ENCODE results near the gene SDHB. TPM values are rescaled to one million over a fixed set of nuclear protein-coding genes. Genes with fewer than 3 reads are reported as not detected.

SDHB gene
- total RNA-seq, 6 experiments from 2014 or later, result 139 to 244 (median 178) TPM

GRCh38 chr1:17028662-17029188 is 25.1 kb downstream of the SDHB start:
- ATAC-seq (no peak), DNase-seq (peak in 1 of 3 donors; percentile 8)
- Histone ChIP-seq H3K27ac (no peak overlapping the region), H3K4me3 (no peak overlapping the region), H3K9me3 (no peaks in the 10 kb centered on the region), H3K4me1 (peaks cover 0 to 6% (median 2%) of the 10 kb centered on the region in 4 donors), H3K27me3 (no peaks in the 10 kb centered on the region), H3K36me3 (peaks cover 4 to 86% (median 35%) of the 10 kb centered on the region in 4 donors)
- no peak for TF ChIP-seq POLR2A (IDR thresholded peaks at IDR 0.05)
- TF ChIP-seq CTCF (IDR thresholded peaks at IDR 0.05), result no peak
- 74% methylated on average over 3 of the region's 5 CpGs for WGBS (ENCODE audit: insufficient coverage, low coverage, low lambda C conversion rate, missing lambda C conversion rate)
- intact Hi-C loops (cut with DNase I), result no loop called here

- H3K4me1 ChIP-seq, result peaks cover 0 to 6% (median 2%) of the 10 kb centered on the region in 4 donors
- no peaks in the 10 kb centered on the region for H3K27me3 ChIP-seq
- no peaks in the 10 kb centered on the region for H3K9me3 ChIP-seq
- TF ChIP-seq POLR2A (IDR thresholded peaks at IDR 0.05), result no peak
- no peak for TF ChIP-seq CTCF (IDR thresholded peaks at IDR 0.05)
- H3K4me3 ChIP-seq, result no peak overlapping the region
- peaks cover 4 to 87% (median 40%) of the 10 kb centered on the region in 4 donors for H3K36me3 ChIP-seq
- WGBS (ENCODE audit: insufficient coverage, low coverage, low lambda C conversion rate, missing lambda C conversion rate), result 44% methylated on average over 2 of the region's 2 CpGs
- peak in 1 of 4 donors; percentile 43 for ATAC-seq
- intact Hi-C loops (cut with DNase I), result no loop called here
- H3K27ac ChIP-seq, result no peak overlapping the region
- peak in 1 of 3 donors; percentile 36 for DNase-seq
These were observed 25.9 kb downstream of the SDHB start for GRCh38 chr1:17027900-17028299.

GRCh38 chr1:17027403-17027802 is 26.4 kb downstream of the SDHB start:
- no peak for TF ChIP-seq CTCF (IDR thresholded peaks at IDR 0.05)
- TF ChIP-seq POLR2A (IDR thresholded peaks at IDR 0.05), result no peak
- H3K9me3 ChIP-seq, result no peaks in the 10 kb centered on the region
- H3K4me1 ChIP-seq, result peaks cover 0 to 6% (median 2%) of the 10 kb centered on the region in 4 donors
- 77% methylated on average over 1 of the region's 5 CpGs for WGBS (ENCODE audit: insufficient coverage, low coverage, low lambda C conversion rate, missing lambda C conversion rate)
- intact Hi-C loops (cut with DNase I), result no loop called here
- peaks cover under 1 to 87% (median 42%) of the 10 kb centered on the region in 4 donors for H3K36me3 ChIP-seq
- H3K27ac ChIP-seq, result no peak overlapping the region
- H3K4me3 ChIP-seq, result no peak overlapping the region
- ATAC-seq, result peak; percentile 38 to 60 (median 47)
- no peaks in the 10 kb centered on the region for H3K27me3 ChIP-seq
- DNase-seq, result peak in 1 of 3 donors; percentile 28

- no peak overlapping the region for H3K4me3 ChIP-seq
- H3K27me3 ChIP-seq, result no peaks in the 10 kb centered on the region
- intact Hi-C loops (cut with DNase I), result no loop called here
- peaks cover 0 to 6% (median 2%) of the 10 kb centered on the region in 4 donors for H3K4me1 ChIP-seq
- 67% methylated on average over 1 of the region's 1 CpG for WGBS (ENCODE audit: insufficient coverage, low coverage, low lambda C conversion rate, missing lambda C conversion rate)
- no peak overlapping the region for H3K27ac ChIP-seq
- no peaks in the 10 kb centered on the region for H3K9me3 ChIP-seq
- no peak for ATAC-seq
- peaks cover 0 to 90% (median 53%) of the 10 kb centered on the region in 4 donors for H3K36me3 ChIP-seq
- TF ChIP-seq POLR2A (IDR thresholded peaks at IDR 0.05) (no peak), CTCF (IDR thresholded peaks at IDR 0.05) (no peak)
- no peak for DNase-seq
These were observed 29.1 kb downstream of the SDHB start for GRCh38 chr1:17024721-17025120.

All from right lobe of liver (tissue), 6 donors.